H1 (cell line): ENCODE results near the gene ZMYND12. TPM values are rescaled to one million over a fixed set of nuclear protein-coding genes. Genes with fewer than 3 reads are reported as not detected.

ENCODE experiments used
- CTCF ChIA-PET: fragments of 300-600 bp; sonication (Branson Sonifier 250); formaldehyde crosslinking; loops from one replicate; lab custom pipeline; 2021; ENCODE audit not compliant: partially characterized antibody; lab: Charles Lee
- POLR2A ChIA-PET: fragments of 300-600 bp; sonication (Branson Sonifier 250); formaldehyde crosslinking; loops from one replicate; lab custom pipeline; 2021; ENCODE audit warnings: inconsistent platforms; ENCODE audit not compliant: partially characterized antibody; lab: Charles Lee
- DNase-seq, 2 experiments: peaks; one replicate each; pipeline versions ENCODE4 v3.0.0 to v3.0.0-alpha.2; 2010 to 2022; ENCODE audit warnings: low spot score in 2 of 2, low read depth in 1 of 2, mixed read lengths in 1 of 2
- FAIRE-seq: peaks from 2 replicates; lab custom pipeline; 2011; peaks lifted over from hg19 to GRCh38; lab: Jason Lieb, UNC
- H2AFZ ChIP-seq: 2 replicates; pipeline ENCODE4 v1.8.1; 2012; ENCODE audit warnings: low read length, inconsistent platforms
- H2AK5ac ChIP-seq: 2 replicates; pipeline ENCODE4 v1.6.1; 2013; ENCODE audit warnings: low read depth, low read length
- H2BK120ac ChIP-seq: replicated peaks from 2 replicates; pipeline ENCODE3; 2013; ENCODE audit warnings: low read depth, low read length, inconsistent platforms
- H2BK12ac ChIP-seq: 2 replicates; pipeline ENCODE4 v1.6.1; 2013; ENCODE audit warnings: low read depth, low read length
- H2BK15ac ChIP-seq: 2 replicates; pipeline ENCODE4 v1.6.1; 2013; ENCODE audit warnings: low read length
- H2BK20ac ChIP-seq: 2 replicates; pipeline ENCODE4 v1.6.1; 2013; ENCODE audit warnings: low read length
- H2BK5ac ChIP-seq: 2 replicates; pipeline ENCODE4 v1.6.1; 2013; ENCODE audit warnings: low read depth, low read length
- H3K14ac ChIP-seq: 2 replicates; pipeline ENCODE4 v1.6.1; 2013; ENCODE audit warnings: inconsistent platforms; ENCODE audit not compliant: insufficient read length
- H3K18ac ChIP-seq: 2 replicates; pipeline ENCODE4 v1.6.1; 2013; ENCODE audit warnings: low read length; ENCODE audit errors: extremely low read depth
- H3K23ac ChIP-seq: 2 replicates; pipeline ENCODE4 v1.6.1; 2013; ENCODE audit warnings: inconsistent platforms; ENCODE audit not compliant: insufficient read length
- H3K23me2 ChIP-seq: 2 replicates; pipeline ENCODE4 v1.6.1; 2013; ENCODE audit warnings: low read depth, low read length
- H3K27ac ChIP-seq: 2 replicates; pipeline ENCODE4 v1.6.1; 2011; ENCODE audit warnings: low read depth, low read length, inconsistent platforms
- H3K27me3 ChIP-seq, 4 experiments: replicated peaks in 1 of 4; 1 replicate in 1 of 4; 2 replicates in 3 of 4; pipeline versions ENCODE4 v1.6.1 to v1.8.1; 2011 to 2013; ENCODE audit warnings: low read length in 3 of 4, mild to moderate bottlenecking in 3 of 4, inconsistent platforms in 2 of 4, mixed read lengths in 2 of 4, moderate library complexity in 1 of 4; ENCODE audit not compliant: control insufficient read depth in 3 of 4, insufficient read depth in 3 of 4; ENCODE audit errors: extremely low read depth in 1 of 4
- H3K36me3 ChIP-seq, 4 experiments: 2 replicates each; pipeline versions ENCODE4 v1.6.1 to v1.8.1; 2011 to 2013; ENCODE audit warnings: mild to moderate bottlenecking in 4 of 4, low read length in 3 of 4, moderate library complexity in 2 of 4, control low read depth in 1 of 4, inconsistent platforms in 1 of 4; ENCODE audit not compliant: insufficient read depth in 4 of 4, control insufficient read depth in 2 of 4
- H3K4ac ChIP-seq: replicated peaks from 2 replicates; pipeline ENCODE3; 2013; ENCODE audit warnings: low read length, low read depth, mixed read lengths, inconsistent platforms; ENCODE audit not compliant: insufficient read length
- H3K4me1 ChIP-seq, 4 experiments: replicated peaks in 1 of 4; 1 replicate in 1 of 4; 2 replicates in 3 of 4; pipeline versions ENCODE4 v1.6.1 to v1.8.1; 2011 to 2013; ENCODE audit warnings: low read length in 3 of 4, inconsistent platforms in 2 of 4, mixed read lengths in 1 of 4; ENCODE audit not compliant: insufficient read depth in 4 of 4, control insufficient read depth in 3 of 4
- H3K4me2 ChIP-seq, 2 experiments: 2 replicates each; pipeline versions ENCODE4 v1.6.1 to v1.8.1; 2011 to 2013; ENCODE audit warnings: low read depth in 2 of 2, low read length in 2 of 2, control low read depth in 1 of 2, inconsistent platforms in 1 of 2, mild to moderate bottlenecking in 1 of 2; ENCODE audit not compliant: insufficient read depth in 1 of 2
- H3K4me3 ChIP-seq, 4 experiments: fragments of 200-600, 300-600 bp in 1 of 4; sonication (generic), shearing (Covaris generic), sonication (Bioruptor Twin) in 1 of 4; 2 replicates each; pipeline versions ENCODE4 v1.5.1 to v1.8.1; 2011 to 2016; ENCODE audit warnings: low read length in 4 of 4, low read depth in 3 of 4, control low read depth in 2 of 4, inconsistent platforms in 2 of 4, mild to moderate bottlenecking in 2 of 4, mixed read lengths in 1 of 4, moderate library complexity in 1 of 4; ENCODE audit not compliant: insufficient read depth in 2 of 4; ENCODE audit errors: extremely low read depth in 1 of 4
- H3K56ac ChIP-seq: replicated peaks from 2 replicates; pipeline ENCODE3; 2013; ENCODE audit warnings: low read depth, mild to moderate bottlenecking, mixed read lengths, low read length, inconsistent platforms; ENCODE audit not compliant: insufficient read length
- H3K79me1 ChIP-seq: 2 replicates; pipeline ENCODE4 v1.6.1; 2013; ENCODE audit warnings: low read depth, low read length, control low read depth
- H3K79me2 ChIP-seq, 2 experiments: 2 replicates each; pipeline versions ENCODE4 v1.6.1 to v1.8.1; 2012 to 2013; ENCODE audit warnings: low read length in 2 of 2, mild to moderate bottlenecking in 2 of 2, inconsistent platforms in 1 of 2; ENCODE audit not compliant: insufficient read depth in 2 of 2, control insufficient read depth in 1 of 2
- H3K9ac ChIP-seq, 4 experiments: replicated peaks in 1 of 4; 1 replicate in 1 of 4; 2 replicates in 3 of 4; pipeline versions ENCODE4 v1.6.1 to v1.8.1; 2011 to 2013; ENCODE audit warnings: low read depth in 3 of 4, low read length in 3 of 4, control low read depth in 2 of 4, mild to moderate bottlenecking in 2 of 4, moderate library complexity in 2 of 4, inconsistent platforms in 1 of 4; ENCODE audit errors: extremely low read depth in 1 of 4
- H3K9me3 ChIP-seq, 2 experiments: 2 replicates each; pipeline versions ENCODE4 v1.6.1 to v1.8.1; 2012 to 2013; ENCODE audit warnings: mild to moderate bottlenecking in 2 of 2, moderate library complexity in 2 of 2, control low read depth in 1 of 2, inconsistent platforms in 1 of 2, low read depth in 1 of 2, low read length in 1 of 2, mixed read lengths in 1 of 2; ENCODE audit not compliant: insufficient read depth in 2 of 2
- H4K20me1 ChIP-seq, 2 experiments: replicated peaks in 1 of 2; 2 replicates each; pipeline versions ENCODE3 to v1.8.1; 2011 to 2013; ENCODE audit warnings: inconsistent platforms in 2 of 2, low read length in 2 of 2, mild to moderate bottlenecking in 1 of 2; ENCODE audit not compliant: insufficient read depth in 2 of 2, control insufficient read depth in 1 of 2
- H4K5ac ChIP-seq: 2 replicates; pipeline ENCODE4 v1.6.1; 2013; ENCODE audit warnings: low read length, low read depth, mixed read lengths, inconsistent platforms; ENCODE audit not compliant: insufficient read length
- H4K8ac ChIP-seq: 2 replicates; pipeline ENCODE4 v1.8.0; 2013; ENCODE audit warnings: mild to moderate bottlenecking, moderate library complexity, low read length, inconsistent platforms; ENCODE audit not compliant: insufficient read depth; ENCODE audit errors: extremely low read depth
- H4K91ac ChIP-seq: replicated peaks from 2 replicates; pipeline ENCODE3; 2013; ENCODE audit warnings: low read length, mixed read lengths, inconsistent platforms; ENCODE audit not compliant: insufficient read length
- CTBP2 ChIP-seq: IDR thresholded peaks from 2 replicates; pipeline ENCODE4 v1.7.0; 2011; ENCODE audit warnings: borderline replicate concordance, mild to moderate bottlenecking, moderate library complexity, mixed read lengths, low read length; ENCODE audit not compliant: insufficient read depth, insufficient read length
- JUN ChIP-seq: IDR thresholded peaks from 2 replicates; pipeline ENCODE4 v1.6.1; 2011; ENCODE audit warnings: low read depth, mild to moderate bottlenecking, improper control_type of control experiment, low read length
- NANOG ChIP-seq: IDR thresholded peaks from 2 replicates; pipeline ENCODE4 v1.6.1; 2011; ENCODE audit warnings: low read length, low read depth, mild to moderate bottlenecking, inconsistent platforms; ENCODE audit not compliant: insufficient read depth, poor library complexity, severe bottlenecking
- WGBS, 2 experiments: shearing (Covaris generic) in 1 of 2; methylation state at CpG; one replicate each; pipeline versions ENCODE4 v1.1.6 to v1.1.7; 2013 to 2015; ENCODE audit warnings: low lambda C conversion rate in 2 of 2, mixed read lengths in 2 of 2, inconsistent platforms in 1 of 2, low coverage in 1 of 2, missing lambda C conversion rate in 1 of 2; ENCODE audit not compliant: insufficient replicate concordance in 2 of 2, insufficient coverage in 1 of 2, insufficient read length in 1 of 2; ENCODE audit errors: extremely low coverage in 1 of 2, missing lambda C conversion rate in 1 of 2; 5-methylcytosine and 5-hydroxymethylcytosine counted together
- polyA plus RNA-seq, 7 experiments: library from polyadenylated mRNA; depleted of rRNA in 3 of 7; stranded (reverse) in 5 of 7; unstranded in 2 of 7; fragments of >200 nt in 5 of 7; fragments of 200-250 nt in 2 of 7; gene quantifications; 1 replicate in 5 of 7; 2 replicates in 1 of 7; 4 replicates in 1 of 7; pipeline versions ENCODE4 v1.2.1 to v1.2.3, GENCODE V29; 2011 to 2013; ENCODE audit warnings: missing spikeins in 2 of 7, mixed read lengths in 2 of 7
- total RNA-seq: library from RNA; stranded (reverse); fragmentation: NEBNext Ultra II Directional; extraction: Animal tissue kit (Norgen Biotek cat#: 25700); gene quantifications from 2 replicates; pipeline ENCODE4 v1.2.1, GENCODE V29; 2021

ZMYND12 gene
- total and polyA plus RNA-seq, 2 of the 8 experiments (the other 6 are each of a cell fraction or from before 2014, with no cell fraction given), result 0.62 TPM; not detected in 1

- no peak overlapping the region for H3K4me3 ChIP-seq
- no peak overlapping the region for H3K56ac ChIP-seq
- no peak overlapping the region for H2BK5ac ChIP-seq
- DNase-seq, result no peak
- H4K20me1 ChIP-seq, result no peaks in the 10 kb centered on the region
- no peak overlapping the region for H2BK12ac ChIP-seq
- no peaks in the 10 kb centered on the region for H3K27me3 ChIP-seq
- no peaks in the 10 kb centered on the region for H3K23me2 ChIP-seq
- no peaks in the 10 kb centered on the region for H3K9me3 ChIP-seq
- no peaks in the 10 kb centered on the region for H3K4me1 ChIP-seq
- no peak overlapping the region for H3K23ac ChIP-seq
- H2BK15ac ChIP-seq, result no peak overlapping the region
- no peak overlapping the region for H3K18ac ChIP-seq
- no peak overlapping the region for H3K14ac ChIP-seq
- no peaks in the 10 kb centered on the region for H3K36me3 ChIP-seq
- no peak overlapping the region for H4K5ac ChIP-seq
- no peak overlapping the region for H2BK120ac ChIP-seq
- no peak for FAIRE-seq
- no peaks in the 10 kb centered on the region for H3K79me2 ChIP-seq
- no peaks in the 10 kb centered on the region for H3K79me1 ChIP-seq
- no peak overlapping the region for H2AK5ac ChIP-seq
- 100% methylated on average over 2 of the region's 2 CpGs; no CpG with 5 or more reads in 1 of the 2 experiments for WGBS, 2 experiments
- H2AFZ ChIP-seq, result no peak overlapping the region
- H4K91ac ChIP-seq, result no peak overlapping the region
- H4K8ac ChIP-seq, result no peak overlapping the region
- no peak for TF ChIP-seq JUN
- no peak for TF ChIP-seq NANOG
- TF ChIP-seq CTBP2, result no peak
- TF ChIP-seq, all 59 proteins: peak for 0
- H3K4ac ChIP-seq, result no peak overlapping the region
- ChIA-PET POLR2A (no interaction called here), CTCF (interaction anchor here (1.4 kb wide), 1 partner anchor 11 kb away, joined by 5 read pairs; no protein-coding TSS in a partner anchor)
- H3K4me2 ChIP-seq, result no peak overlapping the region
- no peak overlapping the region for H2BK20ac ChIP-seq
- H3K9ac ChIP-seq, result no peak overlapping the region
- H3K27ac ChIP-seq, result no peak overlapping the region
These were observed 62.6 kb downstream of the ZMYND12 start for GRCh38 chr1:42392967-42393848.
